A549 treated with RU486 at 1 μM for 4 hours (cell line): ENCODE results near the gene C2CD4D. TPM values are rescaled to one million over a fixed set of nuclear protein-coding genes. Genes with fewer than 3 reads are reported as not detected.

Source experiments
- total RNA-seq: library from RNA; stranded (reverse); fragments of 200-300 nt; extraction: Qiagen RNA extraction; gene quantifications from 5 replicates; pipeline ENCODE4 v1.2.3, GENCODE V29; 2022; ENCODE audit warnings: low read depth

The C2CD4D gene
- not detected in 5 replicates for total RNA-seq

DNA sequence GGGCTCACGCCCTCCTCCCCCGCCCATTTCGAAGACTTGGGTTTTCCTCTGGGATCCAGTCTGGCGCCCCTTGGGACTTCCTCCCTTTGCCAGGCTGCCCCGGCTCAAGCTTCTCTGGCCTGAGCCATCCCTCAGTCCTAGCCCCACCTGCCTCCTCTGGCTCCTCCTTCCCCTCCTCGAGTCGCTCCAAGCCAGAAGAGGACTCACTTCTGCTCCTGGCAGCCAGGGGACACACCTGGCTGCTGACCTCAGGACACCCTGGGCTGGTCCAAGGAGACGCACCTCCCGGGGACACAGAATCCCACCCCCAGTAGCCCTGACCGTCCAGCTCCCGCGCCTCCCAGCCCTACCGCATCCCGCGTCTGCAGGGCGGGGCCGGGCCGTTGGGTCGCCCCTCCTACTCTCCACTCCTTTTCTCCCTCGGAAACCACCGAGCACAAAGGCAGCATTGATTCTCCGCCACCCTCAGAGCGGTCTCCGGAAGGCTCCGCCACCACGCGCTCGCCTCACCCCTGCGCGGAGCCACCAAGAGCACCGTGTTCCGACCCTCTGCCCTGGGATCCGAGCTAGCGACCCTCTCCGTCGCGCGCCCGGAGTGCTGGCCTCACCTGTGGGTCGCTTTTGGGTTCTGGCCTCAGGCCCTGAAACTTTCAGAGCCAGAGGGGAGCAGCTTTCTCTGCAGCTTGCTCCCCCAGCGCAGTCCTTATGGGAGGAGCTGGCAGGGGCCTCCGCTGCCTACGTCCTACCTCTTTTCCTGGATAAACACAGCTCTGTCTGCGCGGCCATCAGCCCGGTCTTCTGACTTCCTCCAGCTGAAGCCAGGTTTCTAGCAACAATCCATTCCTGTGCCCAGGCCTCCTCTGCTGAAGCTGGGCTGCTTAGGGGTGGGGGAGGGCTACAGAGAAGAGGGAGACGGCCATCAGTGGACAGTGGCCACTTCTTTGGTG lies at the start of gene C2CD4D:
C2CD4D (minus strand) TSS at position 364 of the 947 bp plus-strand sequence. CDS start 831 bp downstream, outside the sequence.

GRCh38 chr1:151853411-151853943 lies 13.9 kb upstream of the C2CD4D start, which contains the start of gene THEM5:
THEM5 (minus strand) TSS chr1:151853712; CDS start chr1:151853565, 147 bp downstream.

DNA sequence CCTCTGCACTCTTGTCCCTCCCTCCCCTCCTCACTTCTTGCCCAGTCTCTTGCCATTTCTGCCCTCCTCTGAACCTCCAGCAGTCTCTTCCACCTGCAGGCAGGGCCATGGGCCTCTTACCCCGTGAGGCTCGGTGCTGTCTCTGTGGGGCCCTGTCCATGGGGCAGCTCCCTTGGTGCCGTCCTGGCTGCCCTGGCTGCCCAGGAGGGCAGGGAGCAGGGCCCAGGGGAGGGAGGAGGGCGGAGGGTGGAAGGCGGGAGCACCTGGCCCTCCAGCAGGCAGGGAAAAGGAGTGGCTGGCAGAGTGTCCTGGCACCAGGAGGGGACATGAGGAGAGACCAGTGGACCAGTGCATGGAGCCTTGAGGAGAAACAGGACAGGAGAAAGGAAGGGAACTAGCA lies 8.0 kb downstream of the C2CD4D start, which contains the start of gene RORC:
RORC (minus strand) TSS at position 198 of the 400 bp plus-strand sequence; CDS start at position 160, 38 bp downstream.

DNA sequence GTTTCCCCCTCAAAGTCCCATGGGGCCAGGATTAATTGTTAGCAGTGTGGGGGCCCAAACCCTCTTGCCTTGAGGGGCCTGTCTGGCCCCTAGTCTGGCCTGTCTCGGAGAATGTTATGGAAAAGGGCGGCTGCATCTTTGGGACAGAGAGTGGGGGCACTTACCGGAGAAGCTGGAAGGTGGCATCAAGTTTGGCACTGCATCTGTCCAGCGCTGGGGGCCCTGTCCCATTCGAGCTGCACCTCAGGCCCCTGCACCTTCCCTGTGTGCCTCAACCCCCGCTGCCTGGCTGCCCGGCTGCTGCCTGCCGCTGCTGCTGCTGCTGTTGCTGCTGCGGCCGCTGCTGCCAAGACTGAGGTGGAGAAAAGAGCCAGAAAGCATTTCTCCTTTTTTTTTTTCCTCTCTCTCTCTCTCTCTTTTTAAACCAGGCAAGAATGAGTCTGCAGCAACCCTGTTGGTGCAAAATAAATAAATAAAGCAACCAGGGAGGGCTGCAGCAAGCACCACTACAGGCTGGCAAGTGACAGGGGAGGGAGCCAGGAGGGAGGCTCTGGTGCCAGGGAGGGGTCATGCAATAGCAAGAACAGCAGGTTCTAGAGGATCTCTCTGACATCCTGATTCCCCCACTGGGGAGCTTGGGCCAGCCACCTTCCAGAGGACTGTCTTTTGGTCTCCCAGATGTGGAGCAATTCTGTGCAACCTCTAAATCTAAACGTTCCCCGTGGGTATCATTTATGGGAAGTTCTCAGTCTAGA lies 34.4 kb downstream of the C2CD4D start, which contains the start of gene LINGO4:
LINGO4 (minus strand) TSS at position 354 of the 755 bp plus-strand sequence. CDS start 2,715 bp downstream, outside the sequence.

GRCh38 chr1:151790071-151790939 lies 49.3 kb downstream of the C2CD4D start, which contains the start of gene TDRKH:
TDRKH (minus strand) TSS chr1:151790500; CDS start chr1:151783022, 7,478 bp downstream.

Other genes with a start within 250 kb of the C2CD4D start
- 6.8 to 10.9 TPM (median 7.5 TPM) in 5 replicates for gene SNX27, start 227.8 kb downstream of the C2CD4D start, total RNA-seq
- gene CELF3, start 123.0 kb downstream of the C2CD4D start, total RNA-seq = not detected in 5 replicates
- not detected in 5 replicates for gene RIIAD1, start 118.3 kb downstream of the C2CD4D start, total RNA-seq
- 69.1 to 95.3 TPM (median 81.1 TPM) in 5 replicates for gene MRPL9, start 76.3 kb downstream of the C2CD4D start, total RNA-seq
- gene TDRKH, start 49.3 kb downstream of the C2CD4D start, total RNA-seq = 5.4 to 6.3 TPM (median 6.2 TPM) in 5 replicates
- not detected in 5 replicates for gene LINGO4, start 34.4 kb downstream of the C2CD4D start, total RNA-seq
- gene RORC, start 8.0 kb downstream of the C2CD4D start, total RNA-seq = not detected in 5 replicates
- gene THEM5, start 13.9 kb upstream of the C2CD4D start, total RNA-seq = not detected in 5 replicates
- gene THEM4, start 69.7 kb upstream of the C2CD4D start, total RNA-seq = 12.1 to 15.5 TPM (median 14.1 TPM) in 5 replicates
- gene S100A10, start 154.0 kb upstream of the C2CD4D start, total RNA-seq = 1,857 to 2,427 TPM (median 2,095 TPM) in 5 replicates
- 1,713 to 1,961 TPM (median 1,862 TPM) in 5 replicates for gene S100A11, start 197.2 kb upstream of the C2CD4D start, total RNA-seq
- gene TCHHL1, start 249.2 kb upstream of the C2CD4D start, total RNA-seq = not detected in 5 replicates